Stimulated activated CD8-positive, alpha-beta memory T cell treated with anti-CD3 and anti-CD28 coated beads, Interleukin-12 subunit alpha, Interleukin-12 subunit beta, amount 100 ng/mL, for 24 hours (primary cell): ENCODE results near the gene TMEM150C.
"Not testable (repeated sequence)": the region's sequence is repeated elsewhere in the genome, so short reads cannot be mapped to it uniquely, and the experiment has no call there.

ENCODE experiments used
- DNase-seq: peaks from one replicate; pipeline ENCODE4 v3.0.0-alpha.2; 2020; ENCODE audit errors: extremely low read depth

Gene TMEM150C

DNA sequence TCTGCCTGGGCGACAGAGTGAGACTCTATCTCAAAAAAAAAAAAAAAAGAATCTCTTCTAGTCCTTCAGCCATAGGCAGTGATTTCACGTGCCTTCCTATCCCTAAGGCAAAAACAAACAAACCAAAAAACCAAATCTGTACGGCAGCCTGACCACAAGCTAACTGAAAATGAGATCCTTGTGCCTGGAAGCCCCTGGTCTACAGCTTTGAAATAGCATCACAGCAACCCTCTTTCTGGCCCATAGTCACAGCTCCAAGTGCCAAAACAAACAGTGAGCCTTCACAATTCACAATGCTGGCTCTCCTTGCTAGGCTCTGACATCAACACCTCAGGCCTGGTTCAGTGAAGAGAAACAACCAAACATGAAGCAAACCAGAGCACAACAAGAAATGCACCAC is 46.1 kb downstream of the TMEM150C start:
- no peak for DNase-seq

DNA sequence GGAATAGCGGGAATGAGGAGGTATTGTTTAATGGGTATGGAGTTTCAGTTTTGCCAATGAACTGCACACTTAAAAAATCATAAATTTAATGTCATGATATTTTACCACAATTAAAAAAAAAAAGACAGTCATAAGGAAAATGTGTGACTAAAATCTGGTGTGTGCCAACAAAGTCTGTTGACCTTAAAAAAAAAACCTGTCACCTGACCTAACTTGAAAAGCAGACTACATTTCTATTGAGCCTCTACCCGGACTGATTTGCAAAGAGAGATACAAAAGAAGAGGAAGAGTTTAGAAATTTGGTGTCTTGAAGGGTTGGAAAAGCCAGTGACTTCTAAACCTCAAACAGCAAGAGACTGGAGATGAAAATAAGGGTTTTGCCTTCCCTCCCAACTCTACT is 48.4 kb downstream of the TMEM150C start:
- DNase-seq, result no peak

DNA sequence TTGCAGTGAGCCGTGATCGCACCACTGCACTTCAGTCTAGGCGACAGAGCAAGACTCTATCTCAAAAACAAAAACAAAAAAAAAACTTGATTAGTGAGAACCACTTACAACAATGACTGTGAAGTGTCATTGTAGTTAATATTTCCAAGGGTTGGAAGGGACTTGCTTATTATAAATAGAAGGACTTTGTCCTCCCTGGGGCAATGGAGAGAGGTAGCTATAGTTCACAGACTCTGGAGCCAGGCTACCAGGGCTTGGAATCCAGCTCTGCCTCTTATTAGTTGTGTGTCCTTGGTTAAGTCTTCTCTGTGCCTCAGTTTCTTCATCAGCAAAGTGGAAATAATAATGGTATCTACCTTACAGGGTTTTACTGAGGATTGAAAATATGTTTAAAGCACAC is 51.6 kb downstream of the TMEM150C start:
- no peak for DNase-seq

DNA sequence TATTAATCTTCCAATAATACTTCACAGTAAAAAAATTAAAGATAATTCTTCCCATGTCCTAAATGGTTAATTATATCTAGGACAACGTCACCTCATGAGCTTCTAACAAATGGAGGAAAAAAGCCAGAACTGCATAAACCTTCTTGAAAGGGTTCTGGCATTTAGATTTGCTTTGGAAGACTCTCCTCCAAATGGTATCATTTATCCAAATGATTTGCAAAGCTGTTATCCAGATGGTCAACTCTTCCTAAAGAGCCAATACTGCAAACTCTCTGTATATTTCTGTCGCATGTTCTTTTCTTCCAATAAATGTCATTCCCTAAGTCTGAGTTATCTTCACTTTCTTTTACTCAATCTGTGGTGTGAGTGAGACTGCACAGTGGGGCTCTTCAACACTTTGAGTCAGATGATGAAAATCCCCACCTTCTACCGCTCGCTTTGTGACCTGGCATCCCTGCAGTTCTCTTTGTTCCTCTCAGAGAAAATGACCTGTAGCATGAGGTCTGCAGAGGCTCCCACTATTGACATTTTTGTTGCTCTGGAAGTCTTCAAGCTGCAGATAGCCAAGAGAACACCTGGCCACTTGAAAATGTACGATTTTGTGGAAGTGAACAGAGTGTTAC is 52.9 kb downstream of the TMEM150C start:
- no peak for DNase-seq

DNA sequence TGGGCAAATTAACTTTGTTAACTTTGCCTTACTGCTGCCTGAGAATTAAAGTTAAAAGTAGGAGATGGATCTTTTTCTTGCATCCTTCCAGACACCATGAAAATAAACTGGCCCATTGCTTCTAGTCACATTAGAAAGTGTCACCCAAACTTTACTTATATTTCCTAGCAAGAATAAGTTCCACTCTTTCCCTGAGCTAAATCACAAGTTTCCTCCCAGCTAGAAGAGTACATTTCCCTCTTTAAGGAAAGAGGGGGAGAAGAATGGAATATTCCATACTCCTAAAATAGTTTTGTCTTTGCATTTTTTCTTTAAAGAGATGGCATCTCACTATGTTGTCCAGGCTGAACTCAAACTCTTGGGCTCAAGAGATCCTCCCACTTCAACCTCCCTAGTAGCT is 53.8 kb downstream of the TMEM150C start:
- no peak for DNase-seq

DNA sequence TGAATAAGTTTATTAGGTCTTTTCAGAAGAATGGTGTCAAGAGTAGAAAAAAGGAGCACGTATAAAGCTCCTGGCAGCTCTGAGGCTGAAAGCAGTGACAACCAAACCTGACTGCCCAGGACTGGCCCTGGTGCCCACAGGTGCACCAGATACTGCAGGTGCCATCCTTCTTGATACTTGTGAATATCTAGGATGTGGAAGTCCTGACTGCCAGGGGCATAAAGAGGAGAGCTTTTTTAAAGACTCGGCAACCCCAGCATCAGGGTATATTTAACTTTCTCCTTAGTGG is 60.7 kb downstream of the TMEM150C start:
- no peak for DNase-seq

DNA sequence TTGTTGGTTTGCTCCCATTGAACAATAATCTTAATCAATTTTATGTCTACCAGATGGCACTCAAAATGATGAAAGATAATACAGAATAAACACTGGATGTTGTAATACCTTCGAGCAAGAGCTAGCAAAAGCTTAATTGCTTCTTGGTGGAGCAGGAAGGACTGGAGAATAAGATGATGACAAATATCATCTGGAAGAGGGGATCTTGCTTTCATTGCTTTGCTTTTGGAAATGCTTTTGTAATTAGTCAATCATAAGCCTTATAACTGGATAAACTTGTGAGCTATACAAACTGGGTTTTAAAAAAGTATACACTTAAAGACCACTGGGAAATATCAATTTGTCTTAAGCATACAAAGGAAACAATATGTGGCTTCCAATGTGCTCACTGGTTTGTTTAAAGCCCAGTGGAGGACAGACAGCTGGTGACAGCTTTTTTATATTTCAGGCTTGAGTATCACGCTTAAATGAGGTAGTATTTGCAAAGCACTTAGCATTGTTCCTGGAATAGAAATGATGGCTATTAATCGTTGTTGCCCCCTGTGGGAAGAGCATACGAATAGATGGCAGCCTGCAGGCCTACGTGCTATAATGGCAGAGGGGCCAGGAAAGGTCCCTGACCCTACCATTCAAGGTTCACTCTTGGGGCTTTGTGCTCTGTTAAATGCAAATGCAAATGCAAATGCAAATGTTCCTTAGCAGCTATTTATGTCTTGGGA is 61.2 kb downstream of the TMEM150C start:
- DNase-seq, result no peak

DNA sequence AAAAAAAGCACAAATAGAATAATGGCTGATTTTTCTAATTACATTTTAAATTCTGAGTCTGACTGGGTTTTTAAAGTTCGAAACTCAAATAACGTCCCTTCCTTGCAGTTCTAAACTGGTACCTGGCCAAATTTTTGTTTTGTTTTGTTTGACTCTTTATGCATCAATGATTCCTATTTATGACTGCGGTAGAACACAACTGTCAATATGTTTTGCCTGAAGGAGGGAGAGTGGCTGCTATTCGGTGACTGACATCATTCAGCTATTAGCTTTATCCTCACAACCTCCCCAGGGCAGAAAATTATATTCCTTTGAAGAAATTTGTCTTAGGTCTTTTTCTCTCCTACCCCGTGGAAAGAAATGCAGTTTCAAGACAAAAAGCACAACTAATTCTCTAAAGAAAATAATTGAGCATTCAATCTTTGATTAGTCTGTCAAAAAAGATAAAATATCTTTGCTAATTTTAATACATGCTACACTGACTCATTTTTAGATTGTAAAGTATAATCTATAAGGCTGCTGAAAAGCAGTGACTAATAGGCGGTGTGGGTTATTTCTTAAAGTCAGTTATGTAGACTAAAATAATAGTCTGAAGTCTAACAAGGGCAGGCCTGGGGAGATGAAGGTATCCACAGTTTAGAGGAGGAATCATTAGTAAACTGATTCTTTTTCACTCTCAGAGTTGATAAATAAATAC is 61.9 kb downstream of the TMEM150C start:
- no peak for DNase-seq

DNA sequence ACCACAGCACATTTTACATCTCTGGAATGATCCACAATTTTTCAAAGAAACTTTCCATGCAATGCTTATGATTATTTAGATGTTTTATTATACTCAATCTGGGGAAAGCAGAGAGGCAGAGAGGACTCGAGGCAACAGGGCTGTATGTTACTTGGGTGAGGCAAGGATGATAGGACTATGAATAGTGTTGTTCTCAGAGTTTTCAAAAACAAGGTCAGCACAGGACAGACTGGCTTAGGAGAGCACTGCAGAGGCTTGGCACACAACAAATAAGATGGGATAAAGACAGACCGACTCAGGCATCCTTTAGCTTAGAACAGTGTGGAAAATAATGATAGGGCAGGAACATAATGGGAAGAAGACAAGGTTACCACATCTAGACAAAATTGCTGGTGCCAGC is 65.4 kb downstream of the TMEM150C start:
- no peak for DNase-seq

DNA sequence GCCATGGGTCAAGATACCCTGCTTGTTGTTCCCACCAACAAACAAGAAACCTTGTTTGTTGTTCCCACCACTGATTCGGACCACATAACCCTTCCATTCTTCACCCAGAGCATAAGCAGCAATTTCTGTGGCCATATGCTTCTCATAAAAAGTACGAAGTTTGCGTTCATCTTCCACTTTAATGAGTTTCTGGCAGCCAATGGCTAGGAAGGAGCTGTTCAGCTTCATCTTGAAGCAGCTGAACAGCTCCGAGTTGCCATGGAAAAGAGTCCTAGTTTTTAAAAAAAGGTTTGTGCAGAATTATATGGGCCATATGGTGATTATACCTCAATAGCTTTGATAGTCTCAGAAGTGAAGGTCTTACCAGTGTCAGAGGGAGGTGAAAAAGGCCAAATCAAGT is 66.1 kb downstream of the TMEM150C start:
- DNase-seq, result no peak

DNA sequence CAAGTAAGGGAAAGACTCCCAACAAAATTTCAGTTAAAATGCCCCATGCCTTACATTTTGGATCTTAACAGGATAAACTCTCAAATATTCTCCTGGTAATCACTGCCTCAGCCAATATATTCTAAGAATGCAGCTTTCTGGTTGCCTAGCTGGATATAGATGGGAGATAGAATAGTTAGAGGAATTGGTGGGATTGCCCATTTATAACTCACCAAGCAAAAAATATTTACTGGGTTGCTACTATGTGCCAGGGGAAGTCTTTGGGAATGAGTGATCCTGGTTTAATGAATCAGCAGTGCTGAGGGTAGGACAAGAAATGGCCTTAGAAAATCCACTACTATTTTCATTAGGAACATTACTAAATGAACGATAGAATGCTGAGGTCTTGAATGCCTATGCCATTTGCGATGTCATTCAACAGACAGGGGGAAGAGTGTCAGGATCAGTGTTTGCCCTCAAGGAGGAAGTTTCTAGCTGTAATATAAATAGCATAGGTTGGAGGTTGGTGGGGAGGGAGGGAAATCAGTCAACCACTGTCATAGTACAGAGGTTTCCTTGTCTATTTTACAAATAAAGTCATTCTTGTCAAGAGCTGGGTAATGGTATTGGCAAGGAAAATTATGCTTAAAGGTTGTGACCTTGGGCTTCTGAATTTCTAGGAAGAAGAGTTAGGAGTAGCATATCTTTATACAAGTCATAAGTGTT is 67.9 kb downstream of the TMEM150C start:
- DNase-seq, result no peak

DNA sequence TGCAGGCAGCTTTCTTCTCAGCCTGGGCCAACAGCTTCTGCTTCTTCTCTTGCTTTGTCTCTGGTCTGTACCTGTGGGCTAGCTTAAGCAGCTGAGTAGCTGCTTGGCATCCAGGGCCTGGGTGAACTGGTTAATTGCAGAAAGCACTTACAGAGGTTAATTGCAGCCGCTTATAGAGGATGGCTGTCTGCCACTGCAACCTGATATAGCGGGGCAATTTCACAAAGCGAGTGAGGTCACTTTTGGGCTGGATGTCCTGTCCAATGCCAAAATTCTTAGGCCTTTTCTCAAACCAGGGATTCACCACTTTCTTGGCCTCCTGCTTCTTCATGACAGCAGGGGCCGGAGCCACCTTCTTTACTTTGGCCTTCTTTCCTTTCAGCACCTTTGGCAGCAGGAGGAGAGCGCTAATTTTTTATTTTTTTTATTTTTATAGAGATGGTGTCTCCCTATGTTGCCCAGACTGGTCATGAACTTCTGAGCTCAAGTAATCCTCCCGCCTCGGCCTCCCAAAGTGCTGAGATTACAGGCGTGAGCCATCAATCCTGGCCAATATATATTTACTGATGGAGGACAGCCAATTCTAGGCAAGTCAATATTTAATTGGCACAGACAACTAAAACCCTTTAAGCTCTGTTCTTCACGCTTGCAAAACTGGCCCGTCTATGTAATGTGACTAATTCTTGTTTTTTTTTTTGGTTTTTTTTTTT is 70.4 kb downstream of the TMEM150C start:
- DNase-seq, result no peak

DNA sequence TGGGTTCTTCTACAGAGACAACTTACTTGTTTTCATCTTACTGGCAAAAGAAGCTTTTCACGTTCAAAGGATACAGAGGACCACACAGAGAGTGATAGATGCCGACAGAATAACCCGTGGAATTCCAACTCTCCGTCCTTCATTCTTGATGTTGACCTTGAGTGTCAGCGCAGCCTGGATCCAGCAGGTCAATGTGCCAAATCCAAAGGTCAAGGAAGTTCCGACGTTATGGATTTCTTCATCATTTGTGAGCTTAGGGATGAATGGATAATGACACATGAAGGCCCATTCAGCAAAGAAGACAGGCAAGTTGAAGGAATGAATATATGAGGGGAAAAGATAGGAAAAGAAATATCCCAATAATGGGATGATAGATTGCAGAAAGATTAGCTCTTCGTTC is 71.8 kb downstream of the TMEM150C start:
- DNase-seq, result no peak

DNA sequence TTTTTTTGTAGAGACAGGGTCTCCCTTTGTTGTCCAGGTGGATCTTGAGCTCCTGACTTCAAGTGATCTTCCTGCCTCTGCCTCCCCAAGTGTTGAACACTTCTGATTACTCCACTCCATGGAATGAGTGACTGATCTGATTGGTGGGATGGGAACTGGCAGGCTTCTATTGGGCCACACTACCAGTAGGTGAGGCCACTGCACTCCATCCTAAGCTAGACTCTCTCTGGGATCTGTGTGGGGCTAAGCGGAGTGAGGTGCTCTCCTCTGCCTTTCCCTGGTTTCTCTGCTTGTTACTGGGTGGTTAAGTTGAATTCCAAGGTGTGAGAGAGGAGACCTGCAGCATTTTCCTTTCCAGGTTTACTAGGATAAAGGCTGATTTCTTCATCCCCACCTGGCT is 72.7 kb downstream of the TMEM150C start:
- no peak for DNase-seq

DNA sequence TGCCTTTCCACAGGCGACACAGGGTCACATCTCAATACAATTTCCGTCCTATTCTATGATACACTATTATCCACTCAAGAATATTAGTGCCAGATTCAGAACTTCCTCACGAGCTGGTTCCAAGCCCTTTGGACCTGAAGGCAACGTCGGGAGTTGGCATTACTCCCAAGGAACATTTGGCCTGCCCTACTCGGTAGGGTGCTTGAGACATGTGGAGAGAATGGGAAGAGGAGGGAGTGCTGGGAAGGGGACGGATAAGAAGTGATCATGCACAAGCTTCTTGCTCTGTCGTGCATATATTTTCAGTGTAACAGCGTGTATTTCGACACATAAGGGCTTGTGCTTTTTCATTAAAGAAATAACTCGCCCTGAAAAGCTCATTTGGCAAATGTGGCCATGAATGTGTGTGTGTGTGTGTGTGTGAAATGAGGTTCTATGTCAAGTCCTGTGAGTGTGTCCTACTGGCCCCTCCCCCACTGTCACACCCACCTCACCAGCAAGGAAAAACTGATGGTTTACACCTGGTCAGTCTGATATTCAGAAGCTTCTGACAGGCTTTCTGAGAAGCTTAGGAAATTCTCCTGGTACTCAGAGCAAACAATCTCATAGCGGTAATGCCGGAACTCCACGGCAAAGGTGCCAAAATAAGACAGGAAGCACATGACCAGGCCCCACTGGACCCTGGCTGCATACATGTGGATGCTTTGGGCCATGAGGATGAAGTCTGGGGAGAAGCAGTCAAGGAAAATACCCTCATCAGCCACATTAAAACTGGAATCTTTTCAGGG is 76.6 kb downstream of the TMEM150C start:
- DNase-seq, result no peak

DNA sequence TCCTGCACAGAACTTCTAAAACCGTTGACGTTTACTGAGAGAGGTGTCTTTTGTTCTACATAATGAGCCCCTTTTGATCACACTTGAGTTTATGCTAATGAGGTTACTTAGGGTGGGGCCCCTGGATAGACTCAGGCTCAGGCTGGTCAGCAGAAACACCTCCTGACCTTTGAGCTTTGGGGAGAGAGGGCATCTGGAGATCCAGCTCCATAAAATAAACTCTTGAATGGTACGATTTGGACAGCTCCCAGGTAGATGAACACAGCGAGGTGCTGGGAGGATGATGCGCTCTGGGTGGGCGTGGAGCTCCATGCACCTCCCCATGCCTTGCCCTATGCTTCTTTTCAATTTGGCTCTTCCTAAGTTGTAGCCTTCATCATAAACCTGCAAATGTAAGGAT is 79.4 kb downstream of the TMEM150C start:
- no peak for DNase-seq

DNA sequence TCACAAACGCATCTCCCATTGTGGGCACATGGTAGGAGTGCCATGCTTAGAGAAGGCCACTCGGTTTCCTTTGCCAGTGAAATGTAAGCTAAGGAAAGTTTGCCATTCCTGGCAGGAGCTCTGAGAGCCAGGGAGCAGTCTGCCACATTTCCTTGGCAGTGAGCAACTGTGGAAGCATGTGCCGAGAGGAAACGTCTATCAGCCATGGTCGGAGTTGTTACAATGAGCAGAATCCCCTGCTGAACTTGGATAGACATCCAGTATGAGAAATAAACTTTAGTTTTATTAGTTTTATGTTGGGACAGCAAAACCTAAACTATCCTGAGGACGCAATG is 80.3 kb downstream of the TMEM150C start:
- DNase-seq, result no peak

DNA sequence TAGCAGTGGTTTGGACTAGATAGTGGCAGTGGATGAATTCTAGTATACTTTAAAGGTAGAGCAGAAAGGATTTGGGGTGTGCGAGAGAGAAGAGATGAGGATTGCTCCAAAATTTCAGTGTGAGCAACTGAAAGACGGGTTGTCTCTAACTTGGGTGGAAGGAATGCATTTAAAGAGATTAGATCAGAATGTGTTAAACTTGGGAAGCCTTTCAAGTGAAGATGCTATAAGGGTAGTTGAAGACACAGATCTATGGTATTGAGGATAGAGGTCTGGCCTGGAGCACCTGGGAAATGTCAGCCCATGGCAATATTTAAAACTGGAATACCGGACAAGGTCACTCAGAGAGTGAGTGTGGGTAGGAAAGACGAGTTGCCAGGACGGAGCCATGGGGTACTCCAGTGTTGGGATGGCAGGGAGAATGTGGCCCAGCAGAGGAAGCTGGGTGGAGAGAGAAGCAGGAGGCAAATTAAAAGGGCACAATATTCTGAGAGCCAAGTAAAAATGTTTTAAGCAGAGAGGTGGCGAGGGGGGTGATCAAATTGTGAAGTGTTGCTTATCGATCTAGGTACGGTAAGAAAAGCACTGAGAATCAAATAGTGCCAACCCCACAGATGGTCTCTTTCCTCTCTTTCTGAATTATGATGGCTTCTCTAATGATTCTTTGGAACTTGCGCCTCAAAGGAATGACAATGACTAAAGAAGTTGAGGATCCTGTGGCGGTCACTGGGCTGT is 80.8 kb downstream of the TMEM150C start:
- DNase-seq, result no peak

DNA sequence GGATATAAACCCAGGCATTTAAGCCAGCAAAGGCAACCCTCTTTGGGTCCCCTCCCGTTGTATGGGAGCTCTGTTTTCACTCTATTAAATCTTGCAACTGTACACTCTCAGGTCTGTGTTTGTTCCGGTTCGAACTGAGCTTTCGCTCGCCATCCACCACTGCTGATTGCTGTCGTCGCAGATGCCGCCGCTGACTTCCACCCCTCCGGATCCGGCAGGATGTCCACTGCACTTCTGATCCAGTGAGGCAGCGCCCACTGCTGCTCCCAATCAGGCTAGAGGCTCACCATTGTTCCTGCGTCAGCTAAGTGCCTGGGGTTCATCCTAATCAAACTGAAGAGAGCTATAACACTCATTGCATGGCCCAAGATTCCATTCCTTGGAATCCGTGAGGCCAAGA is 82.2 kb downstream of the TMEM150C start:
- no peak for DNase-seq

DNA sequence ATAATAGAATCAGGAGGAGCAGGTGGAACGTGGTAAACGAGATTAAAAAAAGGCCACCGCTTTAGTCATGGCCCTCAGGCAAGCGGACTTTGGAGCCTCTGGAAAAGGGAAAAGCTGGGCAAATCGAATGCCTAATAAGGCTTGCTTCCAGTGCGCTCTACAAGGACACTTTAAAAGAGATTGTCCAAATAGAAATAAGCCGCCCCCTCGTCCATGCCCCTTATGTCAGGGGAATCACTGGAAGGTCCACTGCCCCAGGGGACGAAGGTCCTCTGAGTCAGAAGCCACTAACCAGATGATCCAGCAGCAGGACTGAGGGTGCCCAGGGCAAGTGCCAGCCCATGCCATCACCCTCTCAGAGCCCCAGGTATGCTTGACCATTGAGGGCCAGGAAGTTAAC is 84.3 kb downstream of the TMEM150C start:
- not testable (repeated sequence) for DNase-seq

DNA sequence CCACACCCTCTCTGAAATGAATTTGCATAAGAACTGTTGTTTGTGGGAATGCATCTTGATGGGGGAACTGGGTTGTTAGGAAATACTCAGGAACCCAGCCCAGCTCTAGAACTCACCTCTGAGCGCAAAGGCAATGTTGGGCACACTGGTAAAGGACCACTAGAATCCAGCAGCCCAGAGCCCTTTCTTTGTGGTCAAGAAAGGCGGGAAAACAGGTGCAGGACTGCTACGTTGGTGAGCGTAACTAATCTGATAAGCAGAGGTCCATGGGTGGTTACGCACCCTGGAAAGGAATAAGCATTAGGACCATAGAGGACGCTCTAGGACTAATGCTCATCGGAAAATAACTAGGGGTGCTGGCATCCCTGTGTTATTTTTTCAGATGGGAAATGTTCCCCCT is 85.9 kb downstream of the TMEM150C start:
- not testable (repeated sequence) for DNase-seq
